Astrocyte of the spinal cord (primary cell): Measurements from ENCODE around the gene MKRN1.
"Not testable (repeated sequence)": the region's sequence is repeated elsewhere in the genome, so short reads cannot be mapped to it uniquely, and the experiment has no call there.

Experiments used
- DNase-seq: peaks from one replicate; pipeline ENCODE4 v3.0.0; 2011; ENCODE audit warnings: low read depth, low spot score
- H3K4me3 ChIP-seq: 2 replicates; pipeline ENCODE4 v1.5.1; 2011; ENCODE audit warnings: low read depth, mild to moderate bottlenecking, low read length, moderate library complexity
- CTCF ChIP-seq: IDR thresholded peaks from 2 replicates; pipeline ENCODE4 v1.5.1; 2012; ENCODE audit warnings: low read depth, mild to moderate bottlenecking, low read length, inconsistent platforms
- in situ Hi-C: cut with HindIII; loops from 2 replicates; pipeline ENCODE4 v1.10.0; 2017; ENCODE audit warnings: low sequenced_read_pairs

MKRN1 gene

GRCh38 chr7:140501966-140502365 is 22.7 kb upstream of the MKRN1 start:
- TF ChIP-seq CTCF: no peak
- DNase-seq: no peak
- in situ Hi-C loops: no loop called here
- no peak overlapping the region for H3K4me3 ChIP-seq

GRCh38 chr7:140497807-140498206 is 18.5 kb upstream of the MKRN1 start:
- DNase-seq, H3K4me3 ChIP-seq, in situ Hi-C loops: not testable (repeated sequence)

DNA sequence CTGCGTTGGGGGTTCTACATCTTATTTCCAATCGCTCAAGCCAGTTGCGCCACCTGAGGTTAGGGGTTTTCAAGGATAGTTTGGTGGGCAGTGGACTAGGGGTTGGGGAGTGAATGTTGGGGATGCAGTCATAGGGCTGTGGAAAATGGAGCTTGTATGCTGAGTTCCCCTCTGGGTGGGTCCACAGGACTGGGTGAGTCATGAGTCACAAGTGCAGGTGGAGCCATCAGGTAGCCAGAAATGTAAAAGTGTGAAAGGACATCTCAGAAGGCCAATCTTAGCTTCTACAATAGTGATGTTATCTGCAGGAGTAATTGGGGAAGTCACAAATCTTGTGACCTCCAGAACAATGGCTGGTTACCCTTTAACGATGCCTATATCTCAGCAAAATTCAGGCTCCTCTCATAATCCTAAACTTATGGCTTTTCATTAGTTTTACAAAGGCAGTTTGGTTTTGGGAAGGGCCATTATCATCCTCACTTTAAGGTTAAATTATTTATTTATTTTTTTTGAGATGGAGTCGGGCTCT is 18.0 kb upstream of the MKRN1 start:
- no peak for DNase-seq
- H3K4me3 ChIP-seq: no peak overlapping the region
- TF ChIP-seq CTCF: no peak
- in situ Hi-C loops: no loop called here

GRCh38 chr7:140495514-140496097 is 16.3 kb upstream of the MKRN1 start:
- in situ Hi-C loops: no loop called here

GRCh38 chr7:140494867-140495266 is 15.6 kb upstream of the MKRN1 start:
- no peak overlapping the region for H3K4me3 ChIP-seq
- in situ Hi-C loops: no loop called here
- no peak for TF ChIP-seq CTCF
- no peak for DNase-seq

More at GRCh38 chr7:140495514-140496097, 16.3 kb upstream of the MKRN1 start:
- no peak for DNase-seq
- no peak overlapping the region for H3K4me3 ChIP-seq
- TF ChIP-seq CTCF: no peak

DNA sequence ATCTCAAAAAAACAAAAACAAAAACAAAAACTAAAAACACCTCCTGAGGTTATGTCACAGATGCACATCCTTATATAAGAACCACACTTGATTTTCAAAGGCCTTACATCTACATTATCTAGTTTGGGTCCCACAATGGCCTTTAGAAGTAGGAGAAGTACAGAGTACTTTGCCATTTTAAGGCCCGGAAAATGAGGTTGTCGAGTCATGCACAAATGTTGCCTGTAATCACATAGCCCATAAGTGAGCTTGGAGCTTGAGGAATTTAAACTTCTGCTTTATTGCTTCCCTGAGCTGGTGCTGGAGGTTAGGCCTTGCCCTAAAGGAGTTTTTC is 9.7 kb upstream of the MKRN1 start:
- no peak for DNase-seq
- in situ Hi-C loops: no loop called here
- no peak overlapping the region for H3K4me3 ChIP-seq
- TF ChIP-seq CTCF: no peak

- H3K4me3 ChIP-seq: no peak overlapping the region
- in situ Hi-C loops: no loop called here
- DNase-seq: no peak
These were observed 6.4 kb upstream of the MKRN1 start for GRCh38 chr7:140485500-140486265.

More at GRCh38 chr7:140485500-140486265, 6.4 kb upstream of the MKRN1 start:
- no peak for TF ChIP-seq CTCF
